HG03108 (cell line): Measurements from ENCODE around the gene EML5.

Experiments used
- ATAC-seq: cut with Tn5 transposase; IDR thresholded peaks from one replicate; pipeline ENCODE4 v1.9.1; 2021; ENCODE audit warnings: moderate library complexity; ENCODE audit not compliant: unreplicated experiment

The EML5 gene

DNA sequence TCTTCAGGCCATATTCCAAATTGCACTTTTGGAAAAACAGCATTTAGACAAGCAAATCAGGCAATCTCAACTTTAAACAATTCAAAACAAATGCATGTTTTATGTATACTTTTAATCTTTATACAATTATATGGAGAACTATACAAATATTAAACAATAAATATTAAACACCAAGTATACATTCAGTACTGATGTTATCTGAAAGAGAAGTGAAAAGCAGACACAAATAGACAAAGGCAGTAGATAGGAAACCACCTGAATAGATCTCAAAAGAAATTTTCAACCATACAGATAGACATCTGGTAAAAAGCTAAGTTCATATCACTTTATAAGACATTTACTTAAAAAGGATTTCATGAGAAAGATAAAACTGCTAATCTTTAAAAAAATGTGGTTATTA is 164.7 kb downstream of the EML5 start:
- ATAC-seq: no peak

DNA sequence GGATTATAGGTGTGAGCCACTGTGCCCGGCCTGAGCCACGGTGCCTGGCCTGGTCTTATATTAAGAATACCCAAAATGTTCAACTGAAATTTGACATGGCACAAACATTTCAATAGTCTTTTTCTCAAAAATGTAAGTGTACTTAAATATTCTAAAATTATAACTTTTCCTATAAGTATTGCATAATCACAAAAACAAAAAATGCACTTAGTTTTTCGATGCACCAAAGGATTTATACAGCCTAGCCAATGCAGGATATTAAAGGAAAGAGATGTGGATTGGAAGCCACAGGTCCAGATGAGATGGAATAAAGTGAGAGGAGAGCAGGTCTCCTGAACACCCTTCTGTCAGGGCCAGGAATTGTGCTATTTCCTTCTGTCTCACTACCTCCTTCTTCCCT is 167.1 kb downstream of the EML5 start:
- ATAC-seq: no peak

GRCh38 chr14:88621100-88621499 is 171.7 kb downstream of the EML5 start:
- ATAC-seq: no peak

DNA sequence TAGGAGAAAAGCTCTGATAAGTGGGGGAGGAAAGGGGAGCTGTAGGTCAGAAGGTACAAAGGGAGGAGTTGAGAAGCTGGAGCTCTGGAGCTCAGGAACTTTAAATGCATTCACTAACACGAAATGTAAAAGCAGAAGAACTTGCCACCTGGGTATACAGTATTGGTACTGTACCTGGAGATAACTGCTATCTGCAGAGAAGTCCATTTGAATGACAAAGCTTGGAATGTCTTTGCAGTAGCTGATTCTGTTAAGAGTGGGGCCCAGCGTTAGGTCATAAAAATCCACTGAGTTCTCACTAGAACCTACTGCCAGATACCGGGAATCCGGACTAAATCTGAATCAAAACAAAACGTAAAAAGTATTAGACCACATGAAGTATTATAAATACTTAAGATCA is 174.3 kb downstream of the EML5 start:
- ATAC-seq: no peak

DNA sequence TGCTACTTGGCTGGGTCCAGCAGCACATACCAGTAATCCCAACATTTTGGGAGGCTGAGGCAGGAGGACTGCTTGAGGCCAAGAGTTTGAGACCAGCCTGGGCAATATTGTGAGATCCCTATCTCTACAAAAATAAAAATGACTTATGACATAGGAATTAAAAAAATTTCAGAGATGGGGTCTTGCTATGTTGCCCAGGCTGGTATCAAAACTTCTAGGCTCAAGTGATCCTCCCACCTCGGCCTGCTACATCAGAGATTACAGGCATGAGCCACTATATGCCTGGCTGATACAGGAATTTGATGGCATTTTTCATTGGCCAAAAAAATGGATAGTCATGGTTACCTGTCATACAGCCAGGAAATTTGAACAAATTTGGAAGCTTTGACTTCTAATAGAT is 175.3 kb downstream of the EML5 start:
- no peak for ATAC-seq

GRCh38 chr14:88616697-88617096 is 176.1 kb downstream of the EML5 start:
- ATAC-seq: no peak

- ATAC-seq: peak; percentile 46
Measured at GRCh38 chr14:88614218-88614907, 178.4 kb downstream of the EML5 start.

DNA sequence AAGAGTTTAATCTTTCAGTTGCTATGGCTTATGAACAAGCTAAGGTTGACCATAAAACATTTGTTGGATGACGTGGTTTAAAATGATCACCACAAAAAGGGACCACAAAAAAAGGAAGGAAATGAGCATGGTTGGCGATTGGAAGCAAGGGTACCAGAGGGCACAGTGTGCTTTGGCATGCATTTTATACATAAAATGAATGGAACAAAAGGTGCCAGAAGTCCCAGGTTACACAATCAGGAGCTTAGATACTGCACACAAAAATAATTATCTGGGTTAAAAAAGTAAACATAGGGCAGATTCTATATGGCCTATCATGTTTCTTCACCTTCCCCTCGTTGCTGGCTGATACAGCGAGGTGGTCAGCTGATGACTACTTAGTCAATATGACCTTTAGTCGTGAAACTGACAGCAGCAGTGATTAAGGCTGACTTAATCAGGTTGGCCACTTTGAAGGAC is 179.2 kb downstream of the EML5 start:
- no peak for ATAC-seq

GRCh38 chr14:88612981-88613380 is 179.8 kb downstream of the EML5 start:
- ATAC-seq: no peak

DNA sequence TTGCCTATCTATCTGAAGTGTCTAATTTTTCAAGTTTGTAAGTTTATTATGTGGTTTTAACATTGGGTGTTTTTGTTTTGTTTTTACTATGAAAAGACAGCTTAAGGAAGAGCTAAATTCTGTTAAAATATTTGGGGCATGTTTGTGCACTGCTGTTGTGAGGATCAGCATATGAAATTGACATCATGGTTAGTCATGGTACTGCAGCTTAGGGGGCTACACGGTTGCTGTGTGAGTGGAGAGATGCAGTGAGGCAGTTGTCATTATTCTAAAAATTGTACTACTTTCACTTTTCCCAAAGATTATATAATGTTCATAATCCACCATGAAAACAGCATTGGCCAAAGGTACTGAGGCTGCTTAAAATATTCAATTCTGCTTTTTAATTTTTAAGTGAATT is 180.9 kb downstream of the EML5 start:
- ATAC-seq: no peak

GRCh38 chr14:88607829-88608228 is 184.9 kb downstream of the EML5 start:
- ATAC-seq: no peak

GRCh38 chr14:88605594-88605993 is 187.2 kb downstream of the EML5 start:
- ATAC-seq: no peak

DNA sequence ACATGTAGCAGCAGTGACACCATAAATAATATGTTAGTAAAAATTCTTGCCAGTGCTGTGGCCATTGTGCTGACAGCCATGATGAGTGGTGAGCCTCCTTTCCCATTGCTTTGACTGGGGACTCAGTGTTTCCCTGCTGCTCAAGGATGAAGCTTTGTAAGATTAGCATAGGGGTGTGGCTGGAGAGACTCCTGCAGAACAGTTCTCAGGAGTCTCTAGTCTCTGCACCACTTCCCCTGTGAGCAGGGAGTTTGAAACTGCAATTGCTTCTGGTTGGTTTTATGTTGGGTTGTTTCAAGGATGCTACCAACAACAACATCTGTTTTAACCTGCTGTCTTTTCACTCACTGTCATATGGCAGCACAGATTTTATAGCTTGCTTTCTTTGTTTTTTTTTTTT is 188.5 kb downstream of the EML5 start:
- no peak for ATAC-seq

DNA sequence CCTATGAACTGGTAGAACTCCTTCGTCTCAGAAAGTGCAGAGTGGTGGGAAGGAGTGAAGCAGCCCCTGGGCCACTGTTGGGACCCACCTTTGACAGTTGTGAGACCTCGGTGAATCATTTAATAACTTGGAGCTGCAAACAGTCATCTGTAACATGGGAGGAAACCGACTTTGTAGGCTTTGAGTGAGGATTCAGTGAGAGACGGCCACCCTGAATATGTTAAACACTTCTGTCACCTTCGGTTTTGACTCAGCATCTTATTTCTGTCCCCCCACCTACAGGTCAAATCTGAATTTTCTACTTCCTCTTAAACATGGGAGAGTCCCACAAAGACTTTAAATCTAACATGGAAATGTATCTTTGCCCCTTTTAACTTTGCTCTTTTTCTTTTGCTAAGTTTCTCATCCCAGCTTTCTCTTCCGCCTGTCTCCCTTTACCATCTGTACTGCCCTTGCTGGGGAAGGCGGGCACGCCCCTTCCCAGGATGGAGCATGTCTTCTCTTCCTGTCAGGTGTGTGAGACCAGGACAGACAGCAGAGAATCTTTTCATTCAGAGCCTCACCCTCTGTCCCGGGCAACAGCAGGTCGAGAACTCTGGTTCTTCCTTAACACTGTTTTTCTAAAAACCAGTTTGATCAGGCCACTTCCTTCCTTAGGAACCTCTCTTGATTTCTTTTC is 192.9 kb downstream of the EML5 start:
- ATAC-seq: peak; percentile 89

- no peak for ATAC-seq
Measured at GRCh38 chr14:88599326-88599725, 193.4 kb downstream of the EML5 start.

DNA sequence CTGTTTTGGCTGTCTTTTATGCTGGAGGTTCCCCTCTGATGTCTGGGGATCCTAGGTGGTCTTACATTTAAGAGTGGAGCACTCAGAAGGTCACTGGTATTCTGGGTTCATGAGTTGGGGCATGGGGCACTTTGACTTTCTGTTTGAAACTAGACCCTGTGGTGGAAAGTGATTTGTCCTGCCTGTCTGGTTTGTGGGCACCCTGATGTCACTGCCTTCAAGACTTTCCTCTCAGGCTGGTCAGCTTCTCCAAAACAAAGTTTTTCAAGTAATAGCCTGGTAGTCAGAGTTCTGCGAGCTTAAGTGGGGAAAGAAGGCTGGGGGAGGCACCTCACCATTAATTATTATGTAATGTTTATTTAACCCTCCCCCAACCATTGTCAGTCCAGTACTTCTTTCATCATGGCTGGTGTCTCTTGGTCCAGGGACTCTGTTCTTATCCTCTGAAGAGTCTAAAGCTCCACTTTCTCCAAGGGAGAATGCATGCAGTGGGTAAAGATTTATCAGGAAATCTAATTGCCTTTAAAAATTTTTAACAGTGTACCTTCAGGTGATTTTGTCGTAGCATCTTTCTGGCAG is 194.6 kb downstream of the EML5 start:
- no peak for ATAC-seq

DNA sequence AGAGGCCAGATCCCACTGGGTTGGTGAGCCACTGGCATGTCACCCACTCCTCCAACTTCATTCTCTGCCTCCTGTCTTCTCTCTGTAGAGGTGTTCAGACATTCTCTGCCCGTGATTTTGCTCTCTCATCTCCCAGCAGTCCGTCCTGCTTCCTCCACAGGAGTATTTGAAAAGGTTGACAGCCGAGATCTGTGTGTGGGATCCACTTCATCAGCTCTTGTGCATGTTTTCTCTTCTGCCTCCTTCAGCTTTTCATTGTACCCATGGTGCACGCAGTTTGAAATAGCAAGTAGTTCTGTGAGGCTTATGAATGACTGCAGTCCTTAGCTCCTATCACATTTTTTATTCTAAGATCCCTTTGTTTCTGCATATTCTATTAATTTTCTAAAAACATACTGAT is 195.2 kb downstream of the EML5 start:
- no peak for ATAC-seq

GRCh38 chr14:88597038-88597437 is 195.7 kb downstream of the EML5 start:
- no peak for ATAC-seq

- no peak for ATAC-seq
Measured at GRCh38 chr14:88592031-88592430, 200.7 kb downstream of the EML5 start.

DNA sequence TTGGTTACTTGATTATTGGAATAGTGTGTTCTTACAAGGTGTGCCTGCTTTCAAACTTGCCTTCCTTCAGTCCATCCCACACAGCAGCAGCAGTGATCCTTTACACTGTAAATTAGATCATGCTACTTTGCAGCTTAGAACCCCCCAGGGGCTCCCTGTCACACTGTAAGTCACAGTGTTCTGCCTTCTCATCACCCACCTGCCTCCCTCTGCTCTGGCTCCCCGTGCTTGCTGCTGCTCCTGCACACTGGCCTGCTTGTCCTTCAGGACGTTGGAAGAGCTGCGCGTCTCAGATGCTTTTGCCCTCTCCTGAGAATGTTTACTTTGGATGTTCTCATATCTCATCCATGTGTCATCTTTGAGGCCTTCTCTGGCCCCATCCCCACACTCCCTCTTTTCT is 202.6 kb downstream of the EML5 start:
- no peak for ATAC-seq

GRCh38 chr14:88588081-88588480 is 204.7 kb downstream of the EML5 start:
- no peak for ATAC-seq

DNA sequence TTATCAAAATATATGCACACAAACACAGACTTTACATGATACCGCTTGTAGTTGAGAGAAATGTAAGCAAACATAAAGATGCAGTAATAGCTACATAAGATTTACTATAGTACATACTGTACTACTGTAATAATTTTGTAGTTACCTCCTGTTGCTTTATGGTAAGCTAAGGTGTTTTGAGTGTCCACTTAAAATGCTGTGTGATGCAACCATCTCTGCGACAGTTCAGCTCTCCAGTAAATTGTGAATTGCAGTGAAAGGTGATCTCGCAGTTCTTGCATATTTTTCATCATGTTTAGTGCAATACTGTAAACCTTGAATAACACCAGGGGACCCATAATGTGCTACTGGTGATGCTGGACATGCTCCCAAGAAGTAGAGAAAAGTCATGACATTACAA is 208.3 kb downstream of the EML5 start:
- no peak for ATAC-seq
